Posterior cingulate gyrus (tissue), 11 donors: ENCODE data around the gene CERS6.

Source experiments
- DNase-seq, 10 donors: peaks; one replicate each; pipeline versions ENCODE4 v3.0.0 to v3.0.0-alpha.2; 2020 to 2021; ENCODE audit warnings: mixed read lengths in 3 of 10
- intact Hi-C: fragments of 100-400 bp; cut with DNase I; formaldehyde crosslinking; loops from one replicate; pipeline ENCODE4 v1.15.1; 2023

The CERS6 gene

GRCh38 chr2:168592181-168592831, 136.2 kb downstream of the CERS6 start:
- intact Hi-C loops, result no loop called here
- DNase-seq, result no peak

GRCh38 chr2:168593713-168594112, 137.6 kb downstream of the CERS6 start:
- intact Hi-C loops, result no loop called here
- DNase-seq, result no peak

DNA sequence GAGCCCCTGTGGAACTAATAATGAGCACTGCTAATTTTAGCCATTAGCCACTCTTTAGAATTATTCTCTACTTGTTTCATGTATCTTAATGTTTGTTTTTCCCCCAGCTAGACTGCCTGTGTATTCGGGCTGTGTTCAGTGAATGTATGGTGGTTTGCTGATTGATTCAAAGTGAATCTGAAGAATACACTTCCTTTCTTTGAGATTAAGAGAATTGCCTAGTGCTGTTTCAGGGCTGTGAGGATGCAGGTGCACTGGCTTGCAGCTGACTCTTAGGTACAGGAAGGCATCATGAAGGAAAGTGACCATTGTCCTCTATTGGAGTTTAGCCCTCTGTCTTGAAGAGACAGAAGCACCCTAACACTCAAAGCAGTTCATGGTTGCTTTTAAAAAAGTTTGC, 138.7 kb downstream of the CERS6 start:
- intact Hi-C loops, result no loop called here
- no peak for DNase-seq

DNA sequence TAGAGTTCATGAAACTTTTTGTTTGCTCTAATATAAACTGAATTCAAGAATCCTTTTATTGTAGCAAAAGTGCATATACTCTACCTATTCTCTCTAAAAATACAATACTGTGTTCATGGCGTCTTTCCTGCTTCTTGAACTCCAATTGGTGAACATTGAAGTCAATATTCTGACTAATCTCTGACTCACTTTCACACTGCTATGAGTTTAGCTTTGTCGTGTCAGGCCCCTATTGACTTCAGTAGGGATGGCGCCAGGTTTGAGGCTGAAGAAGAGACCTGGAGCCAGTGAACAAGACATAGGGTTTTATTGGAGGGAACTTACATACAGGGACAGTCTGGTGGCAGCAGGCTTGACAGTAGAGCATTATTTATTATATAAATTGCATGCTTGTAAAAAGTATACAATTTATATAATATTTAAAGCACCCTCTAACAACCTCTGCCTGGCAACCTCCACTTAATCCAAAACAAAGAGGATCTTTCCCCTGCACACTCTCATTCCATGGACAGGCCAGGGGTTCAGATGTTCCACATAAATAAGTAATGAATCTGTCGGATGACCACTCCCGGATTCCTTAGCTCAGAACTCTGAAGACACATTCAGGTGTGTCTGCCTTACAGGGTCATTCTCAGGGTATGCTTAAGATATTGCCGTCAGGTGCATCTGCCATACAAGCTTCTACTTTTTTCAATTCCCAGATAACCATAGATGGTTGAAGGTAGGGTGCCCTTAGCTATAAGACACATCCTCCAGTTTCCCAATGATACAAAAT, 141.0 kb downstream of the CERS6 start:
- DNase-seq, result no peak
- intact Hi-C loops, result no loop called here

GRCh38 chr2:168599738-168600137, 143.7 kb downstream of the CERS6 start:
- no peak for DNase-seq
- intact Hi-C loops, result no loop called here

- intact Hi-C loops, result no loop called here
Observed at GRCh38 chr2:168600949-168601348, 144.9 kb downstream of the CERS6 start.

DNA sequence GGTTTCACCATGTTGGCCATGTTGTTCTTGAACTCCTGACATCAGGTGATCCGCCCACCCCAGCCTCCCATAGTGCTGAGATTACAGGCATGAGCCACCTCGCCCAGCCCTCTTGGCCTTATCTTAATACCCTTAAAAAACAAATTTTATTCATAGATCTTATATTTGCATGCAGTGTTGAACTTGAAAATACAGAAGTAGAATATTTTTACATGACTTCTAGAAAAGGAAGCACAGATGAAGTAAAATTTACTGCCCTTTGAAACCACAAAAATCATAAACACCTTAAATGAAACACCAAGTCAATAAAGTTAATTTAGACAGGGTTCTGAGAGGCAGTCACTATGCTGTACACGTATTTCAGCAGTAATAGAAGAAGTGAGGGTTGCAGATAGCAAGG, 145.7 kb downstream of the CERS6 start:
- intact Hi-C loops, result no loop called here
- DNase-seq, result no peak

More at GRCh38 chr2:168600949-168601348, 144.9 kb downstream of the CERS6 start:
- DNase-seq, result no peak

DNA sequence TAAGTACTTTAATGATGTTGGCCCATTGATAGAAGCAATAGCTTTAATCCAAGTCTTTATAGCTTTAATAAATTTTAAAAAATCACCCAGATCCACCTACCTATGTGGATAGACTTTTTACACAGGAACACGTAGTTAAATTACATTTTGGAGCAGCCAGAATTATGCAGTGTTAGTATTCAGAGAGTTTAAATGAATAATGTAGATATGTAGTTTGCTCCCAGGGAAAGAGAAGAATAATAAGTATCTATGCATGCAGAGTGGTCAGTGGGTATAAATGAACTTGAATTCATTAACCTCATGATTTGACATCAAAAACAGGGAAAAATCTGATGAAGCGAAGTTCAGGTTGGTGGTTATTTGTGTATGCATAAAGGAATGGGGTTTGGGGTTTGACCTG, 146.3 kb downstream of the CERS6 start:
- intact Hi-C loops, result no loop called here
- no peak for DNase-seq

- intact Hi-C loops, result no loop called here
- DNase-seq, result no peak
Observed at GRCh38 chr2:168602846-168603401, 146.9 kb downstream of the CERS6 start.

DNA sequence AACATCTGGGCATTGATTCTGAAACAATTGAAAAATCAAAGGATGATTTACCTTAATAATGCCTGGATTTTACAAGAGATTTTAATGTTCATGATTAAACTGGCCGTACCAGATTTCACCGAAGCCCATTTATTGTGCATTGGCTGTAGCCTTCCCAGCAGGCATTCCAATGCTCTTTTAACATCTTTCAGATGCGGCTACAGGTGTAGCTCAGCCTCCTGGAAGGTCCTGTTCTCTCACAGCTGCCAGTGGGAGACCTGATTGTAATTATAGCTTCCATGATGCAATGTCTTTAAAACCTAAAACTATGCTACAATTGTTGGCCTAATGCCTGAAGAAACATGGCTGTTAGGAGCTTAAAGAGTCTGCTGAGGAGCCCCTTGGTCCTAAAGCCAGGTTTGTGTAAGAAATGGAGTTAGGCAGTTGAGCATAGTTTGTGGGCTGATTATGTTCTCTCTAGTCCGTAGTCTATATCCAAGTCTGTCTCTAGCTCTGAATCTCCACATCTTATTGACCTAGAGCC, 147.4 kb downstream of the CERS6 start:
- intact Hi-C loops, result no loop called here

GRCh38 chr2:168604252-168604651, 148.2 kb downstream of the CERS6 start:
- intact Hi-C loops, result no loop called here
- DNase-seq, result no peak

More for the DNA sequence above, 147.4 kb downstream of the CERS6 start:
- DNase-seq, result no peak

DNA sequence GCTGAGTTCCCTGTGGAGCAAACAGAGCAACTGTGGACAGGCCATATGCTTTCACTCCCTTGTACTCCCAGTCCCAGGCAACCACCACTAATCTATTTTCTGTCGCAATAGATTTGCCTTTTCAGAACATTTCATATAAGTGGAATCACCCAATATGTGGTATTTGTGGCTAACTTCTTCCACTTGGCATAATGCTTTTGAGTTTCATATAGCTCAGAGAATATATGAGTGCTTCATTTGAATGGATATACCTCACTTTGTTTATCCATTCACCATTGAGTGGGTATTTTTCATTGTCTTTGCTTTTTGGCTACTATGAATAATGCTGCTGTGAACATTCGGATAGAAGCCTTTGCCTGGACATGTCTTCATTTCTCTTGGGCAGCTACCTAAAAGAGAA, 151.9 kb downstream of the CERS6 start:
- intact Hi-C loops, result no loop called here
- no peak for DNase-seq

DNA sequence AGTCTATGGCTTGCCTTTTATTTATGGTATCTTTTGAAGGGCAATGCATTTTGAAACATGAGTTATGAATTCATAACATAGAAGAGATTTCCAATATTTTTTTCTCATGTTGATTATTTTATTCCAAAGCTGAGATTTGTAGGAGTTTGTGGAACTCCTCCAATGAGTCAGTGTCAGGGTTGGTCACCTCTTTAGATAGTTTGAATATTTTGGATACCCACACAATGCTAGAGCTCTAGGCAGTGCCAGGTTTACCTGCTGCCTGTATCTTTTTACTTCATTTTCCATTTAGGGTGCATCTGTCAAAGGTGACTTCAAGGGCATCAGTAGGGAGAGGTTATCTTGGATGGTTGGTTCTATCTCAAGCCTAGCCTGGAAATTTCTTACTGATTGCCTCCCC, 152.7 kb downstream of the CERS6 start:
- no peak for DNase-seq
- intact Hi-C loops, result no loop called here

- intact Hi-C loops, result no loop called here
- no peak for DNase-seq
Observed at GRCh38 chr2:168611091-168611490, 155.0 kb downstream of the CERS6 start.

- DNase-seq, result no peak
- intact Hi-C loops, result no loop called here
Observed at GRCh38 chr2:168611896-168612650, 156.0 kb downstream of the CERS6 start.

DNA sequence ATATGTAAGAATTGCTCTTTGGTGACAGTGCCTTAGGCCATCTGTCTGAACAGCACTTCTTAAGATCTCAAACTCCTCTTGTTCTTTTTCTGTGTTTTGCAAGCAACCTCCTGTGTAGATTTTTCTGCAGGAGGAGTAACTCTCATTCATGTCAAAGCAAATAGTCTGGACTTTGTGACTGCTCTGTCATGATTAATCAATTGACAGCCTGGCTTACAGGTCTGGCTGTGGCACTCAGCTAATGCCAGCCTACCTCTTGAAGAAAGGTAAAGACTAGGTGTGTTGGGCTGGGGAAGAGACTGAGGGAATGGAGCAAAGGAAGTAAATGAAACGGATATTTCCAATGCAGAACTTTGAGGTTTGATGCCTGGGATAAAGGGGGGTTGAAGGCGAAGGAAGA, 156.6 kb downstream of the CERS6 start:
- intact Hi-C loops, result no loop called here
- DNase-seq, result no peak

DNA sequence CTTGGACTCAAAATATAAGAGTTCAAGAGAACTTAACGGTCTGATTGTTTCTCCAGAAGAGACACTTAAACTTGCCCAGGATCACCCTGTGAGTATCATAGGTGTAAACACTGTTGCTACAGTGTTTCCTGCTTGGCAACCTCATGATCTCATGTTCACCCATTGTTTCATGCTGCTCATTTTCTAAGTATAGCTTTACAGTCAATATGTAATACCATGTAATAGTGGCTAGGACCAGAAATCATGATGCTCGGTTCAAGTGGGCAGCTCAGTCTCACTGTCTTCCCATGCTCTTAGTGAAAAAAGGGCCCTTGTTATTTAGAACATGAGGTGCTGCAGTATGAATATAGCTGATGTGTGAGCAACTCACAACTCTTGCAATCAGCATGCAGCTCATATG, 157.5 kb downstream of the CERS6 start:
- DNase-seq, result no peak
- intact Hi-C loops, result no loop called here

- intact Hi-C loops, result no loop called here
- no peak for DNase-seq
Observed at GRCh38 chr2:168614172-168615018, 158.3 kb downstream of the CERS6 start.

DNA sequence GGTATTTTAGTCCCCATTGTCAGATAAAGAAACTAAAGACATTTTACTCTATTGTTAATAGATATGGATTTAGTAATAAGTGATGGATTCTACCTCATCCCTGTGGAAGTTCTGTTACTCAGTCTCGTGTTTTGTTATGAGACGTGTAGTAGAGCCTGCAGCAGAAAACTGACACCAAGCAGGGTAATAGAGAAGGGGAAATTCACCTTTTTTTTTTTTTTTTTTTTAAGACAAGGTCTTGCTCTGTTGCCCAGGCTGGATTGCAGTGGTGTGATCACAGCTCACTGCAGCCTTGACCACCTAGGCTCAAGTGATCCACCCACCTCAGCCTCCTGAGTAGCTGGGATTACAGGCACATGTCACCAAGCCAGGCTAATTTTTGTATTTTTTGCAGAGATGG, 164.5 kb downstream of the CERS6 start:
- intact Hi-C loops, result loop anchor here (10.0 kb wide), 1 partner anchor 166 kb away; the partner anchor contains the start of gene CERS6
- DNase-seq, result no peak

DNA sequence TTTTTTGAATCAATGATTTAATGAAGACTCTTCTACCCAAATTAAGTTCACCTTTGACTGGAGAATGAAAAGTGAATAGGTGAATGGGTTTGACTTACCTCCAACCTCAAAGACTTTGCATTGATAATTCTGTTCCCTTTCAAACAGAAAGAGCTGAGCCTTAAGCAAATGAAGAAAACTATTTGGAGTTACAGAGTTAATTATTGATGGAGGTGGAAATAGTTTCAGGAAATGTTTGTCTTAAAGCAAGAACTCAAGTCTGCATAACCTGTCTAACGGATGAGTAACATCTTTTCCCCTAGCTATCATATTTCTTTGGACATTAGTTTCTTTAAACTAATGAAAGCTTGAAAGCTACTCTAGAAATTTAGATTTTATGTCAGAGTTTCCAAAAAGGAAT, 166.5 kb downstream of the CERS6 start:
- intact Hi-C loops, result loop anchor here (10.0 kb wide), 1 partner anchor 168 kb away; the partner anchor contains the start of gene CERS6

More for the DNA sequence above, 166.5 kb downstream of the CERS6 start:
- DNase-seq, result no peak
